HG02588 (cell line): Measurements from ENCODE around the gene GNB1L.

Experiments
- ATAC-seq: cut with Tn5 transposase; IDR thresholded peaks from one replicate; pipeline ENCODE4 v1.9.1; 2021; ENCODE audit warnings: mild to moderate bottlenecking, moderate library complexity; ENCODE audit not compliant: unreplicated experiment

Gene GNB1L

DNA sequence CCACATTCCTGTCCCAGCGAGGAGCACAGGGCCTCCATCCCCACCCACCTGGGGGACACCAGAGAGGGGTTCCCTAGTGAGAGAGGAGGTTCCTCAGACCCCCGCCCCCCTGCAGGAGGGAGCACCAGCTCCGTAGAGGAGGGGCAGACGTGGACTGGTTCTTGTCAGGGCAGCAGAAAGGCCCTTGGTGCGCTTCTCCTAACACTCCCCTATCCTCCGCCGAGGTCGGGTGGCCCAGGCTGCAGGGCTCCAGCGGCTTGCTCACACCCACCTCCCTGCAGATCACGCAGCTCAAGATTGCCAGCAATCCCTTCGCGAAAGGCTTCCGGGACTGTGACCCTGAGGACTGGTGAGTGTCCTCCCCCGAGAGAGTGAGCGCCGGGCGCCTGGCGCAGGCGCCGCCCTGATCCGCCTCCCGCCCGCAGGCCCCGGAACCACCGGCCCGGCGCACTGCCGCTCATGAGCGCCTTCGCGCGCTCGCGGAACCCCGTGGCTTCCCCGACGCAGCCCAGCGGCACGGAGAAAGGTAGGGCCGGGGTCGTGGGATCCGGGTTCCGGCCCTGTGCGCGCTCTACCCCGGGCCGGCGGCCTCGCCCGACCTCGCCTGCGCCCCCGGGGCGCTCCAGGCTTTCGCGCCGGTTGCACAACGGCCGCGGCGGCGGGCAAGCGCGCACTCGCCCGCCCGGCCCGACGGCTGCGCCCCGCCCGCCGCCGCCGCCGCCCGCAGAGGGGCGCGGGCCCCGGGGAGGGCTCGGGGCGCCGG is 89.0 kb downstream of the GNB1L start:
- ATAC-seq, result no peak

GRCh38 chr22:19764636-19765476 is 89.8 kb downstream of the GNB1L start:
- ATAC-seq, result no peak

GRCh38 chr22:19764299-19764593 is 90.4 kb downstream of the GNB1L start:
- ATAC-seq, result no peak

GRCh38 chr22:19763458-19764298 is 91.0 kb downstream of the GNB1L start:
- ATAC-seq, result no peak

GRCh38 chr22:19762568-19763457 is 91.9 kb downstream of the GNB1L start:
- no peak for ATAC-seq

- no peak for ATAC-seq
Observed at GRCh38 chr22:19761725-19762567, 92.7 kb downstream of the GNB1L start.

DNA sequence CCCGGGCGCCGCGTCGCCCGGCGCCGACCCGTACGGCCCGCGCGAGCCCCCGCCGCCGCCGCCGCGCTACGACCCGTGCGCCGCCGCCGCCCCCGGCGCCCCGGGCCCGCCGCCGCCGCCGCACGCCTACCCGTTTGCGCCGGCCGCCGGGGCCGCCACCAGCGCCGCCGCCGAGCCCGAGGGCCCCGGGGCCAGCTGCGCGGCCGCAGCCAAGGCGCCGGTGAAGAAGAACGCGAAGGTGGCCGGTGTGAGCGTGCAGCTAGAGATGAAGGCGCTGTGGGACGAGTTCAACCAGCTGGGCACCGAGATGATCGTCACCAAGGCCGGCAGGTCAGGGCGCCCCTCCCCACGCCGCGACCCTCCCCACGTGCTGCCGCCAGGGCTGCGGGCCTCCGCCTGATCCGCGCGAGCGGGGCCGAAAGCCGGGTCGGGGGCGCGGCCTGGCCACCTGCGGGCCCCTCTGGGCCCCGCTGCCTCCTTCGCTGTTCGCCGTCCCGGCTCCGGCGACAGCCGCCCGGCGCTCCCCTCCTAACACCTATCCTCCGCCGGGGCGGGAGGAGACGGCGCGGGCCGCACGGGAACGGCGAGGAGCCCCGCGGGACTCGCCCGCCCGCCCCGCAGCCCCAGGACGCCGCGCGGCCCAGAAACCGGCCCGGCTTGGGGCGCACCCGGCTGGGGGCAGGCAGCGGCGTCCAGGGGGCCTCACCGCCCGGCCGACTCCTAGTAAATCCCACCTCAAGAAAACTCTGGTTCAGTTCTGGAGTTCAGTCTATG is 93.5 kb downstream of the GNB1L start:
- ATAC-seq, result no peak

DNA sequence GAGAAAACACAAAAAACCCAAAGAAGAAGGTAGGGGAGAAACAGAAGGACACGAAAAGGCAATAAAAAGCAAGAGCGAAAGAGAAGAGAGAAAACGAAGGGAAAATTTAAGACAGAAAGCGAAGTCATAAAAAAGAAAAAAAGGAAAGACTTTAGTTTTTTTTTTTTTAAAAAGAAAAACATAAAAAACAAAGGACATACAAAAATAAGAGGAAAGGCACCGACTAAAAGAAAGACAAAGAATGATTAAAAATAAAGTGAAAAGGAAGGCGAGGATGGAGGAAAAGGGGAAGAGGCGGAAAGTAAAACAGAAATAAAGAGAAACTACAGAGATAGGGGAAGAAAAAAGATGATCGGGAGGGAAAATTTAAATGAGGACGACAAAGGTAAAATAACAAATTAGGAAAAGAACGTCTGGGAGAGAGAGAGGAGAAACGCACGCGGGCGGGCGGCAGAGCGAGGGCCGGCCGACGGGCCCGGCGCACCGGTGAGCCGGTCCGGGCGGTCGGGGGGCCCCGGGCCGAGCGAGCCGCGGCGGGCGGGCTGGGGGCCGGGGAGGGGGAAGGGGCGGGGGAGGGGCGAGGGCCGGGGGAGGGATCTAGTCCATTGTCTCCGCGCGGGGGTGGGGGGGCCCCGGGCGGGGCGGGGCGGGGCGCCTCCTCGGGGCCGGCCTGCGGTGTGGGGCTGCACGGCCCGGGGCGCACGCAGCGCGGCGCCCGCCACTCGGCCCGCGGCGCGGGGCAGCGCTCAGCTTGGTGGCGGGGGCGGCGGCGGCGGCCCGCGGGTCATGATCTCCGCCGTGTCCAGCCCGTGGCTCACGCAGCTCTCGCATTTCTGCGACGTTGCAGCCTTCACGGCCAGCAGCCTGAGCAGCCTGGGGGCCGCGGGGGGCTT is 94.4 kb downstream of the GNB1L start, which contains the start of gene TBX1:
Gene TBX1, plus strand, starts transcription at position 721 of the 893 bp plus-strand sequence. Its CDS starts 66 bp downstream, at position 787.
- ATAC-seq, result no peak

DNA sequence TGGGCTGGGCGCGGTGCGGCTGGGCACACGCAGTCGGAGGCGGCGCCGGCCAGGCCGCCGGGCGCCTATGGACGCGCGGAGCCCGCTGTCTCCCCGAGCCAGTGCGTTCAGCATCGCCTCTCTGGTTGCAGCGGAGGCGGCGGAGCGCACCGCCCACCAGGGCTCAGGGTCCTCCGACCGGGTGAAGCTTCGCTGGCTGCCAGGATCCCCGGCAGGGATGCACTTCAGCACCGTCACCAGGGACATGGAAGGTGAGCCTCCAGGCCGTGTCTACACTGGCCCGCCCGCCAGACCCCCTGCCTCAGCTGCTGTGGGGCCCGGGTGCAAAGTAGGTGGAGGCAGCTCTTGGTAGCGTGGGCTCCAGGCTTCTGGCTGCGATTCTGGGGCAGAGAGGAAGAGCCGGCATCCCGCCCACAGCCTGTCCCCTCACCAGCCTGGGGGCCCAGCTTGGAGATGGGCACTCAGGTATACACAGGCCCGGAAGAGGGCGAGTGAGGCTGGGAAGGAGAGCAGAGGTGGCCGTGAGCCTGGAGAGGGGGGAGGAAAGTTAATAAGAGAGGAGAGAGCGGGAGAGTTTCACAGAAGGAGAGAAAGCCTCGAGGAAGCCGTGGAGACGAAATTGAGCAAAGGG is 95.1 kb downstream of the GNB1L start:
- no peak for ATAC-seq

DNA sequence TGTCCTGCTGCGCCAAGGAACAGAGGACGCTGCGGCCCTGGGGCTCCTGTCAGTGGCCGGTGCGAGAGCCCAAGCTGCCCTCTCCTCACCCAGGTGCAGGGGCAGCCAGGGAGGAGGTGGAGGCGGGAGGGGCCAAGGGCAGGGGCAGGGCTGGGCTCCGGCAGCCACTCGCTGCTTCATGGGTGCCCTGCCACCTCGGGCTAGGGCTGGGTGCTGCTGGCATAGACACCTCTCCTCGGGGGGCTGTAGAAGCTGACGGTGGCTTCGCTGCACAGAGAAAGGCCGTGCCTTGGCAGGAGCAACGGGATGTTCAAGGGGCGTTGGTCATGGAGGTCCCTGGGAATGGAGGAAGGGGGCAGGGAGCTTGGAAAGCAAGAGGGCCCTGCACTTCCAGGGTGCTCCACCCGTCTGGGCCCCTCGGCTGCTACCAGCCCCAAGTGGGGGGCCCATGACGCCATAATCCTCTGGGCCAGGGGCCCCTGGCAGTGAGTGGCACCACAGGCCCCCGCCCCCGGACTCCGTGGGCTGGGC is 95.7 kb downstream of the GNB1L start:
- no peak for ATAC-seq

- no peak for ATAC-seq
Observed at GRCh38 chr22:19757985-19758895, 96.4 kb downstream of the GNB1L start.

DNA sequence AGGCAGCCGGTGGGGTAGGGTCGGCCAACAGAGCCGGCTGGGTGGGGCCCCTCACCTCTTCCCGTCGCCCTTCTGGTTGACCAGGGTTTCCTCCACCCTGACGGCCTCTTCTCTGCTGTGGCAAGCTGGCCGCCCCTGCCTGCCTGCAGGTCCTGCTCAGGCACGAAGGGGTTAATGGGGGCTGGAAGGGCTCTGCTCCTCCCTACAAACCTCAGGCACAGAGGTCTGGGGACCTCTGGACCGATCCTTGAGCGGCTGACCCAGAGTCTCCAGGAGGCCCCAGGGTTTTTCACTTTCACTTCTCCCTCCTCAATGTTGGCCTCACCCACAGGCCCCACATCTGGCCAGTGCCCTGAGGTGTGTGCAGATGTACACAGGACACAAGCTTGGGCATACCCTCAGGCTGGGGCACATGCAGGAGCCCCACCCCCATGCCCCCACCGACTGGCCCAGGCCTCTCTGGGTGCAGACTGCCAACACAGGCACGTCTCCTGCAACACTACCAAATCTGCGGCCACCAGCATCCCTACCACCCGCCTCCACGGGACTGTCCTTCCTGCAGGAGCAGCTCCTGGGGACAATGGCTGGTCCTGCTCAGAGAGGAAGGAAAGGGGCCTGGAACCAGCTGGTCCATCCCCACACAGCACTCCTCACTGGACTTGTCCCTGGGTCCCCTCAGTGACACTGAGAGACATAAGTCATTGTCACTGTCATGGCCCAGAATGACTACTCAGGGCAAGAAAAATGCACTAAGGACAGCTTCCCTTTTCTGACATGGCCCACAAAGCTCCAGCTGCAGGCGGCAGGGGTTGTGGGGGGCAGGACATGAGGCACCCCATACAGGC is 97.3 kb downstream of the GNB1L start:
- ATAC-seq, result no peak

DNA sequence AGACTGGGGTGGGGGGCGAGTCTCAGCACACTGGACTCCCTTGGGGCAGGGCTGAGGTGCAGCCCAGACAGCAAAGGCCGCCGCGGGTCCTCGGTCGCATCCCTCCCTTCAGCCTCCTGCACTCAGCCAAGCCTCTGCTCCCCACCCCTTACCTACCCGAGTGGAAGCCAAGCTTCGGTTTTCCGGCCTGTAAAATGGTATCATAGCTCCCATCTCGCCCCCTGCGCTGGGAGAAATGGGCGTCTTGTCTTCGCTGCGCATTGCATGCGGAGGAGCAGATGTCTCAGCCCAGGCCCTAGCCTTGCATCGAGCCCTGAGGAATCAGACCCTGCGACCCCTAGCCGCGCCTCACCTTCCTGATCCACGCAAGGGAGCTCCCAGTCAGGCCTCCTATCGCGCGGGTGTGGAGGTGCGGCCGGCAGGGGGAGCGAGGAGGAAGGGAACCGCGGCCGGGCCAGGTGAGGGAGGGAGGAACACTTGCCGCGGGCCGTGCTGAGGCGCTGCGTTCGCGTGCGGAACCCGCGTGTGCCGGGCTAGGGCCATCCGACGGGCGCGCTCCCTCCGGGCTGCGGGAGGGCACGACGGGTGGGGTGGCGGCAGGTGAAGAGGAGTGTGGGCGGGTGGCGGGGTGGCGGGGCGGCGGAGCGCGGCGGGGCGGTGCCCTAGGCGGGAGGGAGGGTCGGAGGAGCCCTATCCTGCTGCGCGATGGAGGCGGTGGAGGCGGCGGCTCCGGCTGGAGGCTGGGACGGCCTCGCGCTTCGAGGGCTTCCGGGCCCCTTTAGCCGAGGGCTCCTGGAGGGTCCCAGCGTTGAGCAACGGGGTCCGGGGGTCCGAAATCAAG is 98.2 kb downstream of the GNB1L start:
- no peak for ATAC-seq

DNA sequence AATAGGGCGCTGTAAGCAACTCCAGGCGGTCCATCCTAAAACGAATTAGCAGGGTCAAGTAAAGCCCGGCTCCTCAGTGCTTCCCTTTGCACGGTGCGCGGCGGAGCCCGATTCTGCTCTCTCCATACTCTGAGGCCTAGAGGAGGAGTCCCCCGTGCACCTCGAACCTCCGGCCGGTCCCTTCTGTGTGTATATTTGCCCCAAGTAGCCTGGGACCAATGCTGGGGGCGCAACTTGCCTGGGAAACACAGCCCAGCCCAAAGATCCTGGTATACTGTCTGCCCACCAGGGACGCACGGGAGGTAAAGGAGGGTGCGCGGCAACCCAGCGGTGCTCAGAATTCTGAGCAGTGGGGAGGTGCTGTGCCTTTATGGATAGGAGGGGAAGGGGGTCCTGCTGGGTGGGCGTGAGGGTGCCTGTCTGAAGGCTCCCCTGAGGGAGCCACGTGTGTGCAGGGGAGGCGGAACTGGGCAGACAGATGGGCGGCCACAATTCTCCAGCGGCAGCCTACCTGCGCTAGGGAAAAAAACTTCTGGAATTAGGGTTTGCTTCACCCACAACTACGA is 98.9 kb downstream of the GNB1L start:
- ATAC-seq, result no peak
